ENCODE measurements around the gene GPAT3. TPM values are rescaled to one million over a fixed set of nuclear protein-coding genes. Genes with fewer than 3 reads are reported as not detected.
A peak's percentile ranks its signal among the peaks of the same experiment; 100 is the strongest.

The GPAT3 gene
- total RNA-seq, 1 donor from 2014 or later = 44.2 TPM

DNA sequence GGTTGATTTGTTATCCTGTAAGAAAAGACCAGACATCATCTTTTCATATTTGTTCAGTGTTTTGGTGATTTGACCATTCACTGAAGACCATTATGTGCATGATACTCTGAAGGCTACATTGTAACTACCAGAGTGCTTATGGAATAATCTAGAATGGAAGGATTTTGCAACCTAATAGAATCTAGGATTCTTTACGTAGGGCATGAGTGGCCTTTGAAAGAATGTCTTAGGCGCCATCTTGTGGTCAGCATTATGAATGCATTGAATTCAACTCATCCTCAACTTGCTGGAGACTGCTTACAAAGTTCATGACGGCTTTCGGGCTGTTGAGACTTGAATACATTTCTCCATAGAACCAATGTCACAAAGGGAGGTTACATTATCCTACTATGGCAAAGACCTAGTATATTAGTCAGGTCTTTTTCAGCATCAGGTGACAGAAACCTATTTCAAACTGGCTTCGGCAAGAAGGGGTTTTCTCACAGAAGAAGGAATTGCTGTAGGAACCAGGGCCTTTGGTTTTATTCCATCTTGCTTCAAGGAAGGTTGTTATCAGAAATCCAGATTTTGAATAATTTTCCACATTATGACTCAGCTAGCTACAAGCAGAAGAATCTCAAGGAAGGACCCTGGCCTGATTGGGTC is 104.1 kb downstream of the GPAT3 start:
- intact Hi-C loops (cut with micrococcal nuclease) = loop anchor here (5.0 to 10.0 kb wide), 2 partner anchors 133 to 865 kb away; no protein-coding TSS in a partner anchor
- TF ChIP-seq, protein P1, sequence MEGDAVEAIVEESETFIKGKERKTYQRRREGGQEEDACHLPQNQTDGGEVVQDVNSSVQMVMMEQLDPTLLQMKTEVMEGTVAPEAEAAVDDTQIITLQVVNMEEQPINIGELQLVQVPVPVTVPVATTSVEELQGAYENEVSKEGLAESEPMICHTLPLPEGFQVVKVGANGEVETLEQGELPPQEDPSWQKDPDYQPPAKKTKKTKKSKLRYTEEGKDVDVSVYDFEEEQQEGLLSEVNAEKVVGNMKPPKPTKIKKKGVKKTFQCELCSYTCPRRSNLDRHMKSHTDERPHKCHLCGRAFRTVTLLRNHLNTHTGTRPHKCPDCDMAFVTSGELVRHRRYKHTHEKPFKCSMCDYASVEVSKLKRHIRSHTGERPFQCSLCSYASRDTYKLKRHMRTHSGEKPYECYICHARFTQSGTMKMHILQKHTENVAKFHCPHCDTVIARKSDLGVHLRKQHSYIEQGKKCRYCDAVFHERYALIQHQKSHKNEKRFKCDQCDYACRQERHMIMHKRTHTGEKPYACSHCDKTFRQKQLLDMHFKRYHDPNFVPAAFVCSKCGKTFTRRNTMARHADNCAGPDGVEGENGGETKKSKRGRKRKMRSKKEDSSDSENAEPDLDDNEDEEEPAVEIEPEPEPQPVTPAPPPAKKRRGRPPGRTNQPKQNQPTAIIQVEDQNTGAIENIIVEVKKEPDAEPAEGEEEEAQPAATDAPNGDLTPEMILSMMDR (IDR thresholded peaks at IDR 0.05; ENCODE audit: borderline replicate concordance) = peak; percentile 88
- Histone ChIP-seq H3K9me3 (replicated peaks) (no peaks in the 10 kb centered on the region), H3K4me1 (no peaks in the 10 kb centered on the region), H3K36me3 (no peaks in the 10 kb centered on the region), H3K27me3 (ENCODE audit: low read depth) (peaks cover 5% of the 10 kb centered on the region), H3K4me3 (no peak overlapping the region), H3K27ac (replicated peaks) (no peak overlapping the region)
- no peak for DNase-seq

DNA sequence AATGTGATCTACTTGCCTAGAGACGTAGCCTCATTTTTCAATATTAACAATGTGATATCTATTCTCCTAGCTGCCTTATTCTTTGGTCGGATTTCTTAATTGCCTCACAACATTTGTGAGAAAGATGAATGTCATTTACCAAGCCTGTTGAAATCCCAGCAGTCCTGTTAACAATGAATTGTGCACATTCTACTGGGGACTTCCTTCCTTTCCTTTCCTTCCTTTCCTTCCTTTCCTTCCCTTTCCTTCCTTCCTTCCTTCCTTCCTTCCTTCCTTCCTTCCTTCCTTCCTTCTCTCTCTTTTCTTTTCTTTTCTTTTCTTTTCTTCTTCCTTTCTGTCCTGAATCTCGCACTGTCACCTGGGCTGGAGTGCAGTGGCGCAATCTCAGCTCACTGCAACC is 107.1 kb downstream of the GPAT3 start:
- no peak overlapping the region for H3K4me3 ChIP-seq
- TF ChIP-seq, protein P1 (IDR thresholded peaks at IDR 0.05; ENCODE audit: borderline replicate concordance) = no peak
- no peak for DNase-seq
- intact Hi-C loops (cut with micrococcal nuclease) = loop anchor here (10.0 kb wide), 1 partner anchor 862 kb away; no protein-coding TSS in a partner anchor
- H3K27me3 ChIP-seq (ENCODE audit: low read depth) = peaks cover 10% of the 10 kb centered on the region
- no peaks in the 10 kb centered on the region for H3K9me3 ChIP-seq (replicated peaks)
- no peaks in the 10 kb centered on the region for H3K36me3 ChIP-seq
- no peak overlapping the region for H3K27ac ChIP-seq (replicated peaks)
- H3K4me1 ChIP-seq = no peaks in the 10 kb centered on the region

DNA sequence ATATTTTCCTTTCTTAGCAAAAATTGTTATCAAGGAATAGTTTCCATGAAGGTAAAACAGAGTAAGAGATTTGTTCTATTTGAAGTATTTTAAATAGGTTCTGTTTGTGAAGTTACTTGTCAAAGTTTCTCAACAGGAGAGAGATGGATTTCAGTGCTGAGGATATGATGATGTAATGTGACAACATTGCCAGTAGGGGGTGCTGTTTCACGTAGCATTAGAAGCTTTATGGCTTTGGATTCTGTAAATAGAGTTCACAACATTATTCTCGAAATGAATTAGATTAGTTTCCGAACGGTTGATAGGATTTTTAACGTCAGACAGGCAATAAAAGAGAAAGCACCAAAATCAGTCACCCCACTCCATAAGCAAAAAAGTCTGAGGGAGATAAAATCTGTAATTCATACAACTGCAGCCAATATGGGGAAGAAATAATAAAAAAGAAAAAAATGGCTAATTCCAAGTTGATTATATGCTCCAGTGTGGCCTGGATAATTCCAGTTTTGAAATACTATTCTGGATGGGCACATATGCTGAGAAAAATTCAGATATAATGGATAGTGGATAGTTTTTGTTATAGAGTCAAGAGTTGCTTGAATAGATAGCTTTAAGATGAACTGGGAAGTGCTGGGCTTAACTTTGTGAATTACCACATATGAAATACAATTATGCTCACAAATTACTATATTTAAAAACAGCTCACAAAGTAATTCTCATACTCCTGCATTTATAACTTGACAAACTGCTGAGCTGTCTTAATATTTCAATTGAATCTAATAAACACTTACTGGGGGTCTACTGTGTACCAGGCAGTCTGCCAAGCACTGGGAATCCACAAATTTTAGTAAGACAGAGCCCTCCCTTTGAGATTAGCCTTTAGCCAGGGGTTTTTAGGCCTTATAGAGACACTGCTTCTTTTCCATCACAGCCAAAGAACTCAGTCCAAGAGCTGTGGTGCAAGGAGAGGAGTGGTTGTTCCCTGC is 109.1 kb downstream of the GPAT3 start:
- TF ChIP-seq, protein P1 (IDR thresholded peaks at IDR 0.05; ENCODE audit: borderline replicate concordance) = peak; percentile 90
- H3K4me3 ChIP-seq = no peak overlapping the region
- DNase-seq = no peak
- intact Hi-C loops (cut with micrococcal nuclease) = loop anchor here (10.0 kb wide), 1 partner anchor 860 kb away; no protein-coding TSS in a partner anchor
- H3K9me3 ChIP-seq (replicated peaks) = no peaks in the 10 kb centered on the region
- no peaks in the 10 kb centered on the region for H3K36me3 ChIP-seq
- H3K27me3 ChIP-seq (ENCODE audit: low read depth) = peaks cover 10% of the 10 kb centered on the region
- H3K4me1 ChIP-seq = no peaks in the 10 kb centered on the region
- no peak overlapping the region for H3K27ac ChIP-seq (replicated peaks)

DNA sequence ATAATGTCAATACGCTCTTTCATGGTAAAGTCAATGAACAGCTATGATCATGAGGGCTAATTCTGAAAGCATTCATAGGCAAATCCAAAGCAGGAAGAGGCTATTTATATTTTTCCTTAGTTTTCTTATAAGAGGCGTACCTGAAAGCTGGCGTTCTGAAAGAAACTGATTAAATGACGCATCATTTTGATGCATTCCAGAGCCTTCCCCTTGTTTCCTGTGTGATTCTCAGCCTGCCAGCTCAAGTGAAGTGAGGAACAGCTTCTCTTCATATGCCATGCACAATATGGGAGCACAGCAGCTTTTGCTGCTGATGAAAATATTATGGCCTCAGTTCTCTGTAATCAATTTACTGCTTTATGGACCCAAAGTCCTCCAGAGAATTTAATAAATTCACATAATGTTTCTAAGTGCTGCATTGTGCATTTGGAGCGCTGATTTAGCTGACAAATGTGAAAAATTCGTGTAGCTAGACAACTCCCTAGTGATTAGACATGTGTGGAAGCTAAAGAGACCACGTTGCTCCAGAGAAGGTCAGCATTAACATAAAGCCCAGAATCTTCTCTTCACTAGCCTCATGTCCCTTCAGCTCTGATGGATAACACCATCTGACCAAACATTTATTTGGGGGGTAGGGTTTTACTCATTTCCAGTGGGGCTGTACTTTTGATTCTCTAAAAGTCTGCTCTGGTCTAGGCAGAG is 110.8 kb downstream of the GPAT3 start:
- TF ChIP-seq, protein P1 (IDR thresholded peaks at IDR 0.05; ENCODE audit: borderline replicate concordance) = no peak
- H3K9me3 ChIP-seq (replicated peaks) = no peaks in the 10 kb centered on the region
- H3K4me1 ChIP-seq = no peaks in the 10 kb centered on the region
- intact Hi-C loops (cut with micrococcal nuclease) = loop anchor here (10.0 kb wide), 1 partner anchor 858 kb away; no protein-coding TSS in a partner anchor
- no peak overlapping the region for H3K27ac ChIP-seq (replicated peaks)
- no peak for DNase-seq
- no peaks in the 10 kb centered on the region for H3K36me3 ChIP-seq
- H3K4me3 ChIP-seq = no peak overlapping the region
- H3K27me3 ChIP-seq (ENCODE audit: low read depth) = peaks cover 10% of the 10 kb centered on the region

DNA sequence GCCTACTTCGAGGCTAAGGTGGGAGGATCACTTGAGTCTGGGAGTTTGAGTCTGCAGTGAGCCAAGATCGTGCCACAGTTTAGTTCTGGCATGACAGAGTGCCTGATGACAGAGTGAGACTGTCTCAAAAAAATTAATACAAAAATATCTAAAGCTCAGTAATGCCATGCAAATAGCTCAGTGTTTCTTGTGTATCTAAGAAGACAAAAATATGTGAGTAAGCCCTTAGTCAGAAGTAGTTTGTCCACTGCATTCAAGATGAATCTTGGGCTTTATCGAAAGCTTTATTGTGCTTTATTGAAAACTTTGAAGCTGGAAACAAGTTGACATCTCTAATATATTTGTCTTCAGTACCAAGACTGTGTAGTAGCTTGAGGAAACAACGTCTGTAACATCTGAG is 115.9 kb downstream of the GPAT3 start:
- TF ChIP-seq, protein P1 (IDR thresholded peaks at IDR 0.05; ENCODE audit: borderline replicate concordance) = no peak
- H3K4me3 ChIP-seq = no peak overlapping the region
- DNase-seq = no peak
- H3K36me3 ChIP-seq = no peaks in the 10 kb centered on the region
- no peaks in the 10 kb centered on the region for H3K27me3 ChIP-seq (ENCODE audit: low read depth)
- intact Hi-C loops (cut with micrococcal nuclease) = no loop called here
- no peaks in the 10 kb centered on the region for H3K9me3 ChIP-seq (replicated peaks)
- no peaks in the 10 kb centered on the region for H3K4me1 ChIP-seq
- no peak overlapping the region for H3K27ac ChIP-seq (replicated peaks)
